KBM-7 (cell line): Measurements from ENCODE around the gene NEK7.

Experiments used
- DNase-seq: peaks from one replicate; pipeline ENCODE4 v3.0.0-alpha.2; 2015
- in situ Hi-C: fragments of 300-500 bp; cut with MboI; formaldehyde crosslinking; loops from 2 replicates; pipeline ENCODE4 v1.14.3; 2020; ENCODE audit warnings: low sequenced_read_pairs, low pct_unique_long_range_greater_than_20kb, mixed read lengths

NEK7 gene

DNA sequence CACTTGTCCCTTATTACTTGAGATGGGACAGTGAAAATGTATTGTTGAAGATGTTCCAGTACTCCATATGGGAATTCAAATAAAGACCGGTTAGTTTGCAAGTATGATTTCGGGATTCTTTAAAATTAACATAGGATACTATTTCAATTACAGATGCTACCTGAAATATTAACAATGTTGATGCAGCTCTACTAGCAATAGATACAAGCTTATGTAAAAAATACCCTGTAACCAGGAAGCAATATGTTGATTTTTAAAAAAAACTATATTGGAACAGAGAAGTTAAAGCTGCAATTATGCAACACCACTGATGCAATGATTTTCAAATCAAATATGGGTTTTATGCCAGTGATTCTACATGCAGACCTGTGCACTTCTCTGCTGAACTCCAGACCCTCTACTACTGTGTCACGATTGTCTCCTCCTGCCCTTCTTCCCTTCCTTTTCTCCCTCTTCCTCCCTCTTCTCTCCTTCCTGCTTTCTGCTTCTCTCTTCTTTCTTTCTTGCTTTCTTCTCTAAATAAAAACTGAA is 204.5 kb downstream of the NEK7 start:
- DNase-seq, result no peak
- in situ Hi-C loops, result no loop called here

DNA sequence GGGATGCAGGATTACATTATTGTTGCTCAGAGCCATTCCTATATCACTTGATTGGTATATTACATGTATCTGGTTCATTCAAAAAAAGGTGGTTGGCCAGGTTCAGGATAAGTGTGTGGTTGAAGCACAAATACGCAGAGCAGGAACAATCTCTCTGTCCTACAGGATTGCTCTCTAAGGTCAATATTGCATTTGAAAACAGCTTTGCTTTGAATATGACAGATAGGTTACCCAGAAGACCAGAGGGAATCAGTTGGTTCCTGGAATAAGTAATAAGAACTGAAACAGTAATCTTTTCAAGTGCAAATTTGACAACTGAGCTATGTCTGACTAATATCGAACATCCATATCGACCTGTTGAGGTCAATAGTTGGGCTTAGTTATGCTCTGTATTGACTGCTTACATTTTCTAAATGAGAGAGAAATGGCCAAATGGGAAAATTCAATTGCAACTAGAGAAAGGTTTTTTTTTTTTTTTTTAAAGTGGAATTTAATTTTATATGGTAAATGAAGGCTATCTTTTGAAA is 206.9 kb downstream of the NEK7 start:
- DNase-seq, result no peak
- in situ Hi-C loops, result no loop called here

DNA sequence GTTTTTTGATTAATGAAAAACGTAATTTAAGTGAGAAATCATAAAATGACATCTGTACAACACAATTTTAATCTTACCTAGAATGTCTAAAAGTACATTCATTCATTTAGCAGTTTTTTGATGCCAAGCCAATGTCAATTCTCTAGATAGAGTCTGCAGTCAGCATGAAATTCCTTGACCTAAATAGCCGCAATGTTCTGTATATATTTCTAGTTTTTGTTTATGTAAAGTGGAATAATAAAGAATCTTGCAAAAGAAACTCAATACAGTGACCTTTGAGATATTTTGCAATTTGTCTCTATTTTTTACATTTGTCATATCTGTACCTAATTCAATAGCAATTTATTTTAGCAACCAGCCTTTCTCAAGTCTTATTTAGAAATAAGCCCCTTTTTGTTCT is 207.7 kb downstream of the NEK7 start:
- DNase-seq, result no peak
- in situ Hi-C loops, result no loop called here

DNA sequence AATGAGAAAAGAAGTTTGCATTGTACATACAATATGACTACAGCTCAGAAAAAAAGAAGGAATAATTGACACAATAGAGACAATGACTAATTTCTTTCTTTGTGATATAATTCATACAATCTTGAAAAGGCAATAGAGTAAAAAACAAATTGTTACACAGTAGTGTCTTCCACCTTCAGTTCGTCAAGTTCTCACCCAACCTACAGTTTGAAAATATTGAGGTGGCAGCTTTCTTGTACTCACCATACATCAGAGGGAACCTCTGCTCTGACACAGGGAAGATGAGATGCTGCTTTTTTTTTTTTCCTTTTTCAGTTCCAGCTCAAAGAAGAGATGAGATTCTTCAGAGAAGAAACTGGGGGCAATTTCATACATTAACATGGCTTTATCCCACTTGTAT is 210.5 kb downstream of the NEK7 start:
- DNase-seq, result no peak
- in situ Hi-C loops, result no loop called here

DNA sequence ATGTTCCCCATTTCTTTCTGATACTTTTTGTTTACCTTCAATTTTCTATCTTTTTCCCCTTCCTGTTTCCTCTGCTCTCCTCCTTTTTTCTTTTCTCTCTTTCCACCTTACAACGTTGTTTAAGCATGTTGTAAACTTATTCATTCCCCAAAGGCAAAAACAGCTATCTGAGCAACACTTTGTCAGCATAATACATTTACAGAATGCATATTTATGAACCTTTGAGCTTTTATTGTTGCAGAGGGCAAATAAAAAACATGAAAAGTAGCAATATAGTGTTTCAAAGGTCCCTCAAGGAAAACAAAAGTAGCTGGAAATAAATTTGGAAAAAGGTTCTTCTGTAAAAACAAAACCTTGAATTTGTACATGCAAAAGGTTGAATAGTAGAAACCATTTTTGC is 214.2 kb downstream of the NEK7 start:
- in situ Hi-C loops, result no loop called here

More for the DNA sequence above, 214.2 kb downstream of the NEK7 start:
- no peak for DNase-seq
